Psoas muscle (tissue), 8 donors: ENCODE data around the gene TAS2R38. TPM values are rescaled to one million over a fixed set of nuclear protein-coding genes. Genes with fewer than 3 reads are reported as not detected.

ENCODE experiments used
- ATAC-seq, 4 donors: fragments of 200-7000 bp; cut with Tn5 transposase; one replicate each; pipeline ENCODE4 v1.9.1; 2020; ENCODE audit warnings: moderate library complexity in 3 of 4, mild to moderate bottlenecking in 2 of 4
- DNase-seq, 2 donors: peaks; one replicate each; pipeline ENCODE4 v3.0.0-alpha.2; 2020
- H3K27ac ChIP-seq: fragments of 200-600 bp; one replicate; pipeline ENCODE4 v1.8.0; 2022
- H3K27me3 ChIP-seq, 3 donors: fragments of 200-600 bp in 1 of 3; one replicate each; pipeline versions ENCODE4 v1.6.1 to v1.8.0; 2013 to 2022; ENCODE audit warnings: low read length in 2 of 3, mild to moderate bottlenecking in 2 of 3, moderate library complexity in 1 of 3; ENCODE audit not compliant: insufficient read depth in 3 of 3
- H3K36me3 ChIP-seq, 2 donors: fragments of 200-600 bp in 1 of 2; one replicate each; pipeline versions ENCODE4 v1.6.1 to v1.8.0; 2013 to 2022; ENCODE audit warnings: low read depth in 1 of 2, mild to moderate bottlenecking in 1 of 2, moderate library complexity in 1 of 2; ENCODE audit not compliant: insufficient read depth in 1 of 2
- H3K4me1 ChIP-seq: fragments of 200-600 bp; one replicate; pipeline ENCODE4 v1.8.0; 2022
- H3K4me3 ChIP-seq: fragments of 200-600 bp; one replicate; pipeline ENCODE4 v1.8.0; 2022; ENCODE audit warnings: mild to moderate bottlenecking
- H3K9me3 ChIP-seq: fragments of 200-600 bp; one replicate; pipeline ENCODE4 v1.8.0; 2022
- CTCF ChIP-seq: fragments of 200-600 bp; IDR thresholded peaks from one replicate; pipeline ENCODE4 v1.8.0; 2022; ENCODE audit warnings: antibody characterized with exemption
- WGBS, 3 donors: extraction: QIAGEN DNeasy Blood & Tissue Kit; methylation state at CpG; one replicate each; pipeline versions ENCODE4 v1.1.6 to v1.1.7; 2013; 5-methylcytosine and 5-hydroxymethylcytosine counted together
- intact Hi-C, 2 donors: fragments of 100-400 bp; cut with DNase I; formaldehyde crosslinking; loops; one replicate each; pipeline versions ENCODE4 v1.11.0 to v1.14.2; 2022
- polyA plus RNA-seq, 3 donors: library from polyadenylated mRNA; stranded (reverse); fragments of 200-250 nt; gene quantifications; one replicate each; pipeline ENCODE4 v1.2.3, GENCODE V29; 2013
- total RNA-seq, 4 donors: library from RNA; stranded (reverse); fragmentation: NEBNext Ultra II Directional in 2 of 4; extraction: Animal tissue kit (Norgen Biotek cat#: 25700) in 2 of 4; gene quantifications; one replicate each; pipeline versions ENCODE4 v1.2.1 to v1.2.4, GENCODE V29; 2021 to 2023
- donor health status: healthy with polysubstance abuse.
- donor health status: DM: no; HTN: no; CAD: no; lungs with moderate emphysema.
- donor health status: Bipolar disorder and iron deficiency.
- donor health status: healthy.
- donor health status: DM: yes; HTN: yes; CAD: no.
- donor health status: DM: no; HTN: no; CAD: no.
- donor health status: DM: no; HTN: no; CAD: no.
- donor health status: DM: yes; HTN: yes; CAD: no.

The TAS2R38 gene
- total and polyA plus RNA-seq, 7 donors: not detected

- Histone ChIP-seq H3K4me1 (no peaks in the 10 kb centered on the region), H3K36me3 (no peaks in the 10 kb centered on the region), H3K27me3 (no peaks in the 10 kb centered on the region), H3K27ac (no peak overlapping the region), H3K4me3 (no peak overlapping the region), H3K9me3 (no peaks in the 10 kb centered on the region)
- intact Hi-C loops: no loop called here
- DNase-seq (no peak), ATAC-seq (no peak)
- TF ChIP-seq CTCF: no peak
- WGBS, 3 donors: 66 to 77% (median 69%) methylated on average over 3 of the region's 3 CpGs
Measured at GRCh38 chr7:142010952-142011548, 37.5 kb upstream of the TAS2R38 start.

- H3K9me3 ChIP-seq: no peaks in the 10 kb centered on the region
- TF ChIP-seq CTCF: no peak
- no peaks in the 10 kb centered on the region for H3K4me1 ChIP-seq
- H3K36me3 ChIP-seq: no peaks in the 10 kb centered on the region
- intact Hi-C loops: no loop called here
- H3K27ac ChIP-seq: no peak overlapping the region
- ATAC-seq (no peak), DNase-seq (no peak)
- H3K4me3 ChIP-seq: no peak overlapping the region
- WGBS, 3 donors: 85 to 93% (median 92%) methylated on average over 1 of the region's 1 CpG
- H3K27me3 ChIP-seq: no peaks in the 10 kb centered on the region
Measured at GRCh38 chr7:142009187-142009586, 35.6 kb upstream of the TAS2R38 start.

- Histone ChIP-seq H3K36me3 (no peaks in the 10 kb centered on the region), H3K27me3 (no peaks in the 10 kb centered on the region), H3K4me1 (no peaks in the 10 kb centered on the region), H3K27ac (no peak overlapping the region), H3K4me3 (no peak overlapping the region), H3K9me3 (no peaks in the 10 kb centered on the region)
- no peak for TF ChIP-seq CTCF
- DNase-seq (no peak), ATAC-seq (no peak)
- WGBS, 3 donors: 77 to 87% (median 82%) methylated on average over 2 of the region's 2 CpGs
- intact Hi-C loops: no loop called here
Measured at GRCh38 chr7:142006577-142006976, 33.0 kb upstream of the TAS2R38 start.

- WGBS, 3 donors: 82 to 93% (median 84%) methylated on average over 1 of the region's 1 CpG
Measured at GRCh38 chr7:142002179-142002578, 28.6 kb upstream of the TAS2R38 start.

More at GRCh38 chr7:142002179-142002578, 28.6 kb upstream of the TAS2R38 start:
- no peak overlapping the region for H3K27ac ChIP-seq
- ATAC-seq: no peak
- intact Hi-C loops: no loop called here
- TF ChIP-seq CTCF: no peak
- H3K9me3 ChIP-seq: no peaks in the 10 kb centered on the region
- H3K4me1 ChIP-seq: no peaks in the 10 kb centered on the region
- no peaks in the 10 kb centered on the region for H3K27me3 ChIP-seq
- no peak for DNase-seq
- no peaks in the 10 kb centered on the region for H3K36me3 ChIP-seq
- no peak overlapping the region for H3K4me3 ChIP-seq
